GM23248 (cell line): ENCODE measurements around the gene MEGF11.

ENCODE experiments used
- EZH2 ChIP-seq: fragments of 200-600 bp; sonication (generic); IDR thresholded peaks from 2 replicates; pipeline ENCODE4 v1.6.1; 2018; ENCODE audit warnings: antibody characterized with exemption, mild to moderate bottlenecking; ENCODE audit not compliant: insufficient read depth, poor library complexity, severe bottlenecking
- EZH2phosphoT487 ChIP-seq: fragments of 200-600 bp; sonication (generic); IDR thresholded peaks from 2 replicates; pipeline ENCODE4 v1.6.1; 2018; ENCODE audit warnings: antibody characterized with exemption, moderate library complexity, mild to moderate bottlenecking, low read depth; ENCODE audit not compliant: insufficient read depth

GRCh38 chr15:66212563-66212921 lies 41.0 kb downstream of the MEGF11 start:
- TF ChIP-seq EZH2 (no peak), EZH2phosphoT487 (no peak)
